ENCODE data around the gene LHX4. TPM values are rescaled to one million over a fixed set of nuclear protein-coding genes. Genes with fewer than 3 reads are reported as not detected.

Gene LHX4
- total and polyA plus RNA-seq, 3 experiments from 2014 or later, result 0.08 TPM; not detected in 2

GRCh38 chr1:180193141-180194047, 36.7 kb upstream of the LHX4 start:
- H3K4me3 Mint-ChIP-seq, result peak overlapping the region in 1 of 7 donors; percentile 1
- CTCF ChIA-PET, result interaction anchor here (1.1 to 2.0 kb wide), 2 partner anchors 9 to 14 kb away, joined by 3 to 7 read pairs; no protein-coding TSS in a partner anchor
- peaks cover 38 to 42% (median 39%) of the 10 kb centered on the region in 3 donors for H3K4me1 Mint-ChIP-seq
- H3K27ac Mint-ChIP-seq, result peak overlapping the region in 4 of 8 donors; percentile 4 to 83 (median 33)
- H3K27me3 Mint-ChIP-seq, result no peaks in the 10 kb centered on the region
- POLR2A ChIA-PET, result no interaction called here
- H3K36me3 Mint-ChIP-seq, result peaks cover 7 to 57% (median 10%) of the 10 kb centered on the region in 3 donors
- no peaks in the 10 kb centered on the region for H3K9me3 Mint-ChIP-seq
- no peaks in the 10 kb centered on the region for H3K27me3 ChIP-seq (ENCODE audit: insufficient read depth, low read length, poor library complexity, severe bottlenecking)
- peaks cover 7% of the 10 kb centered on the region for H3K36me3 ChIP-seq (ENCODE audit: insufficient read depth, low read length)
- H3K27ac ChIP-seq (ENCODE audit: low read depth, low read length), result no peak overlapping the region
- no peaks in the 10 kb centered on the region for H3K9me3 ChIP-seq (ENCODE audit: low read length)
- peaks cover 28% of the 10 kb centered on the region for H3K4me1 ChIP-seq (ENCODE audit: insufficient read depth, low read length)
- H3K4me3 ChIP-seq (ENCODE audit: low read length), result no peak overlapping the region
- no peak for DNase-seq

- Histone ChIP-seq H3K36me3 (ENCODE audit: insufficient read depth, low read length) (peaks cover 7% of the 10 kb centered on the region), H3K27ac (ENCODE audit: low read depth, low read length) (no peak overlapping the region), H3K4me1 (ENCODE audit: insufficient read depth, low read length) (peaks cover 28% of the 10 kb centered on the region), H3K4me3 (ENCODE audit: low read length) (no peak overlapping the region), H3K9me3 (ENCODE audit: low read length) (no peaks in the 10 kb centered on the region), H3K27me3 (ENCODE audit: insufficient read depth, low read length, poor library complexity, severe bottlenecking) (no peaks in the 10 kb centered on the region)
- Mint-ChIP-seq H3K36me3 (peaks cover 7 to 53% (median 7%) of the 10 kb centered on the region in 3 donors), H3K9me3 (no peaks in the 10 kb centered on the region), H3K27me3 (no peaks in the 10 kb centered on the region), H3K4me1 (peaks cover 35 to 39% (median 38%) of the 10 kb centered on the region in 3 donors), H3K27ac (no peak overlapping the region), H3K4me3 (no peak overlapping the region)
- ChIA-PET CTCF (no interaction called here), POLR2A (no interaction called here)
- no peak for DNase-seq
Observed at GRCh38 chr1:180194048-180194425, 36.0 kb upstream of the LHX4 start.

- Mint-ChIP-seq H3K27ac (no peak overlapping the region), H3K4me1 (peaks cover 32 to 36% (median 35%) of the 10 kb centered on the region in 3 donors), H3K4me3 (no peak overlapping the region), H3K36me3 (peaks cover 6 to 49% (median 6%) of the 10 kb centered on the region in 3 donors), H3K9me3 (no peaks in the 10 kb centered on the region), H3K27me3 (no peaks in the 10 kb centered on the region)
- no peaks in the 10 kb centered on the region for H3K27me3 ChIP-seq (ENCODE audit: insufficient read depth, low read length, poor library complexity, severe bottlenecking)
- POLR2A ChIA-PET, result no interaction called here
- no peak overlapping the region for H3K4me3 ChIP-seq (ENCODE audit: low read length)
- peaks cover 5% of the 10 kb centered on the region for H3K36me3 ChIP-seq (ENCODE audit: insufficient read depth, low read length)
- DNase-seq, result no peak
- CTCF ChIA-PET, result no interaction called here
- no peaks in the 10 kb centered on the region for H3K9me3 ChIP-seq (ENCODE audit: low read length)
- no peak overlapping the region for H3K27ac ChIP-seq (ENCODE audit: low read depth, low read length)
- peaks cover 26% of the 10 kb centered on the region for H3K4me1 ChIP-seq (ENCODE audit: insufficient read depth, low read length)
Observed at GRCh38 chr1:180194546-180195207, 35.4 kb upstream of the LHX4 start.

GRCh38 chr1:180195401-180195800, 34.7 kb upstream of the LHX4 start:
- peaks cover 19% of the 10 kb centered on the region for H3K4me1 ChIP-seq (ENCODE audit: insufficient read depth, low read length)
- Mint-ChIP-seq H3K4me1 (peaks cover 24 to 29% (median 27%) of the 10 kb centered on the region in 3 donors), H3K4me3 (no peak overlapping the region), H3K36me3 (peaks cover 4 to 43% (median 4%) of the 10 kb centered on the region in 3 donors), H3K27me3 (no peaks in the 10 kb centered on the region), H3K9me3 (no peaks in the 10 kb centered on the region), H3K27ac (no peak overlapping the region)
- H3K27ac ChIP-seq (ENCODE audit: low read depth, low read length), result no peak overlapping the region
- H3K9me3 ChIP-seq (ENCODE audit: low read length), result no peaks in the 10 kb centered on the region
- DNase-seq, result no peak
- H3K4me3 ChIP-seq (ENCODE audit: low read length), result no peak overlapping the region
- no peaks in the 10 kb centered on the region for H3K27me3 ChIP-seq (ENCODE audit: insufficient read depth, low read length, poor library complexity, severe bottlenecking)
- CTCF ChIA-PET, result no interaction called here
- H3K36me3 ChIP-seq (ENCODE audit: insufficient read depth, low read length), result no peaks in the 10 kb centered on the region
- POLR2A ChIA-PET, result no interaction called here

- no peak overlapping the region for H3K4me3 Mint-ChIP-seq
- Histone ChIP-seq H3K27me3 (ENCODE audit: insufficient read depth, low read length, poor library complexity, severe bottlenecking) (no peaks in the 10 kb centered on the region), H3K9me3 (ENCODE audit: low read length) (no peaks in the 10 kb centered on the region), H3K4me3 (ENCODE audit: low read length) (no peak overlapping the region), H3K27ac (ENCODE audit: low read depth, low read length) (no peak overlapping the region), H3K36me3 (ENCODE audit: insufficient read depth, low read length) (no peaks in the 10 kb centered on the region), H3K4me1 (ENCODE audit: insufficient read depth, low read length) (peaks cover 16% of the 10 kb centered on the region)
- ChIA-PET POLR2A (no interaction called here), CTCF (no interaction called here)
- no peak for DNase-seq
- H3K9me3 Mint-ChIP-seq, result no peaks in the 10 kb centered on the region
- peaks cover 4 to 39% (median 4%) of the 10 kb centered on the region in 3 donors for H3K36me3 Mint-ChIP-seq
- H3K27me3 Mint-ChIP-seq, result no peaks in the 10 kb centered on the region
- H3K4me1 Mint-ChIP-seq, result peaks cover 21 to 25% (median 24%) of the 10 kb centered on the region in 3 donors
- no peak overlapping the region for H3K27ac Mint-ChIP-seq
Observed at GRCh38 chr1:180195916-180196315, 34.1 kb upstream of the LHX4 start.

GRCh38 chr1:180196436-180197003, 33.5 kb upstream of the LHX4 start:
- Histone ChIP-seq H3K4me1 (ENCODE audit: insufficient read depth, low read length) (peaks cover 12% of the 10 kb centered on the region), H3K27ac (ENCODE audit: low read depth, low read length) (no peak overlapping the region), H3K27me3 (ENCODE audit: insufficient read depth, low read length, poor library complexity, severe bottlenecking) (no peaks in the 10 kb centered on the region), H3K36me3 (ENCODE audit: insufficient read depth, low read length) (no peaks in the 10 kb centered on the region), H3K9me3 (ENCODE audit: low read length) (no peaks in the 10 kb centered on the region), H3K4me3 (ENCODE audit: low read length) (no peak overlapping the region)
- Mint-ChIP-seq H3K27me3 (no peaks in the 10 kb centered on the region), H3K4me3 (no peak overlapping the region), H3K36me3 (peaks cover 3 to 34% (median 4%) of the 10 kb centered on the region in 3 donors), H3K27ac (no peak overlapping the region), H3K9me3 (no peaks in the 10 kb centered on the region), H3K4me1 (peaks cover 15 to 19% (median 18%) of the 10 kb centered on the region in 3 donors)
- ChIA-PET POLR2A (no interaction called here), CTCF (interaction anchor here (1.0 kb wide), 1 partner anchor 17 kb away, joined by 3 read pairs; no protein-coding TSS in a partner anchor)
- DNase-seq, result no peak

- H3K27ac ChIP-seq (ENCODE audit: low read depth, low read length), result no peak overlapping the region
- H3K27me3 ChIP-seq (ENCODE audit: insufficient read depth, low read length, poor library complexity, severe bottlenecking), result no peaks in the 10 kb centered on the region
- H3K27me3 Mint-ChIP-seq, result no peaks in the 10 kb centered on the region
- peaks cover 3 to 29% (median 4%) of the 10 kb centered on the region in 3 donors for H3K36me3 Mint-ChIP-seq
- H3K4me3 ChIP-seq (ENCODE audit: low read length), result no peak overlapping the region
- no peak for DNase-seq
- H3K9me3 ChIP-seq (ENCODE audit: low read length), result no peaks in the 10 kb centered on the region
- peaks cover 8 to 11% (median 11%) of the 10 kb centered on the region in 3 donors for H3K4me1 Mint-ChIP-seq
- peak overlapping the region in 3 of 8 donors; percentile 17 to 91 (median 29) for H3K27ac Mint-ChIP-seq
- ChIA-PET CTCF (interaction anchor here (1.0 kb wide), 1 partner anchor 18 kb away, joined by 3 read pairs; no protein-coding TSS in a partner anchor), POLR2A (no interaction called here)
- H3K4me3 Mint-ChIP-seq, result peak overlapping the region in 1 of 7 donors; percentile 18
- peaks cover 5% of the 10 kb centered on the region for H3K4me1 ChIP-seq (ENCODE audit: insufficient read depth, low read length)
- no peaks in the 10 kb centered on the region for H3K9me3 Mint-ChIP-seq
- H3K36me3 ChIP-seq (ENCODE audit: insufficient read depth, low read length), result no peaks in the 10 kb centered on the region
Observed at GRCh38 chr1:180197231-180197630, 32.8 kb upstream of the LHX4 start.

- H3K27ac ChIP-seq (ENCODE audit: low read depth, low read length), result no peak overlapping the region
- Mint-ChIP-seq H3K27ac (no peak overlapping the region), H3K4me1 (peaks cover 0 to 2% (median 1%) of the 10 kb centered on the region in 3 donors), H3K27me3 (no peaks in the 10 kb centered on the region), H3K4me3 (no peak overlapping the region), H3K9me3 (no peaks in the 10 kb centered on the region), H3K36me3 (peaks cover 0 to 23% (median 3%) of the 10 kb centered on the region in 3 donors)
- DNase-seq, result peak in 1 of 5 donors; percentile 8
- POLR2A ChIA-PET, result no interaction called here
- CTCF ChIA-PET, result no interaction called here
- no peak overlapping the region for H3K4me3 ChIP-seq (ENCODE audit: low read length)
- no peaks in the 10 kb centered on the region for H3K9me3 ChIP-seq (ENCODE audit: low read length)
- H3K4me1 ChIP-seq (ENCODE audit: insufficient read depth, low read length), result no peaks in the 10 kb centered on the region
- H3K27me3 ChIP-seq (ENCODE audit: insufficient read depth, low read length, poor library complexity, severe bottlenecking), result no peaks in the 10 kb centered on the region
- no peaks in the 10 kb centered on the region for H3K36me3 ChIP-seq (ENCODE audit: insufficient read depth, low read length)
Observed at GRCh38 chr1:180198196-180198595, 31.9 kb upstream of the LHX4 start.

All from CD8-positive, alpha-beta memory T cell (primary cell).